Measurements from ENCODE around the gene POU3F3. TPM values are rescaled to one million over a fixed set of nuclear protein-coding genes. Genes with fewer than 3 reads are reported as not detected.

POU3F3 gene
- total RNA-seq, 2 experiments from 2014 or later, result 2.7 to 3.1 TPM

DNA sequence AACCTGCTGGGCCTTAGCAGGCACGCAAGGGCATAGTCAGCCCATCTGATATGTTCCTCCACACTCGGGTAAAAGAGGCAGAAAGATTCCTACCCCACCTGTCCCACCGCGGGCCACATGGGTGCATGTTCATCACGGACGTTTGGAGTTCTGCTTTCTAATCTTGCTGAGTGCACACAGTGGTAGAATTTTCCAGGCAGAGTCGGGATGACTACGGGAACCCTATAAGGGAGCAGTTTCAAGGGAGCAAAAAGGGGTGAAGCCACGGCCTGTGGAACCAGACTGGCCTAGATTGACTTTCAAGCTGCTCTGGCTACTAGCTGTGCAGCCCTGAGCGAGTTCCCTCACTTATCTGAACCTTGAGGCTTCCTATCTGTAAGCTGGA lies 36.8 kb downstream of the POU3F3 start:
- H3K27ac ChIP-seq (ENCODE audit: low read depth, low read length, poor library complexity, severe bottlenecking), result no peak overlapping the region
- ChIA-PET POLR2A (interaction anchor here (1.0 kb wide), 1 partner anchor 51 kb away, joined by 4 read pairs; no protein-coding TSS in a partner anchor), CTCF (ENCODE audit: unreplicated experiment) (no interaction called here)
- H3K79me2 ChIP-seq (ENCODE audit: insufficient read depth, low read depth, low read length), result no peaks in the 10 kb centered on the region
- no peaks in the 10 kb centered on the region for H3K36me3 ChIP-seq (ENCODE audit: insufficient read depth, low read length)
- no TSS peak for BruUV-seq (replicated peaks)
- H3K4me1 ChIP-seq (ENCODE audit: insufficient read depth, low read length, poor library complexity, severe bottlenecking), result peaks cover 16% of the 10 kb centered on the region
- no peak for DNase-seq (ENCODE audit: low spot score)
- H2AFZ ChIP-seq (ENCODE audit: low read length), result no peak overlapping the region
- H3K4me3 ChIP-seq (ENCODE audit: low read depth, low read length, poor library complexity, severe bottlenecking), result no peak overlapping the region
- no peak for TF ChIP-seq CTCF (conservative IDR thresholded peaks at IDR 0.05; ENCODE audit: low read length)
- intact Hi-C loops (cut with micrococcal nuclease; ENCODE audit: unreplicated experiment), result no loop called here
- no peaks in the 10 kb centered on the region for H3K9me2 ChIP-seq (ENCODE audit: insufficient read depth, low read length)
- H3K9me3 ChIP-seq (ENCODE audit: low read length), result no peaks in the 10 kb centered on the region
- no peaks in the 10 kb centered on the region for H4K20me1 ChIP-seq (ENCODE audit: insufficient read depth, low read length)
- H3K4me2 ChIP-seq (ENCODE audit: low read length), result no peak overlapping the region

DNA sequence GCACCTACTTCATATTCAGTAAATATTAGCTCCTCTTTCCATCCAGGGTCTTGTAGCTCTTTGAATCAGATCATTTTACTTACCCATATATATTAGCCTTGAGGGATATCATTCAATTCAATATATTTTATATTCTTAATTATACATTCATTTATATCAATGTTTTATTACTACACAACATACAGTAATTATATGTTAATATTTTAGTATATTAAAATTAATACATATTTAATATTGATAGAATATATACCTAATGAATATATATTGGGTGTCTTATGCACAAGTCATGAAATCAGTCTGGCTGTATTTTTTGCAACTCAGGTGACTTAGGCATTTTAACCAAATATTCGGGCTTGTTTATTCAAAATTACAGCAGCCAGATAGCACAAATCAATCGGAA lies 37.2 kb downstream of the POU3F3 start:
- H3K9me2 ChIP-seq (ENCODE audit: insufficient read depth, low read length), result no peaks in the 10 kb centered on the region
- no TSS peak for BruUV-seq (replicated peaks)
- DNase-seq (ENCODE audit: low spot score), result no peak
- peaks cover 16% of the 10 kb centered on the region for H3K4me1 ChIP-seq (ENCODE audit: insufficient read depth, low read length, poor library complexity, severe bottlenecking)
- no peak overlapping the region for H3K4me3 ChIP-seq (ENCODE audit: low read depth, low read length, poor library complexity, severe bottlenecking)
- intact Hi-C loops (cut with micrococcal nuclease; ENCODE audit: unreplicated experiment), result no loop called here
- no peak overlapping the region for H3K4me2 ChIP-seq (ENCODE audit: low read length)
- no peak overlapping the region for H3K27ac ChIP-seq (ENCODE audit: low read depth, low read length, poor library complexity, severe bottlenecking)
- POLR2A ChIA-PET, result interaction anchor here (1.0 kb wide), 1 partner anchor 50 kb away, joined by 4 read pairs; no protein-coding TSS in a partner anchor
- no peaks in the 10 kb centered on the region for H3K9me3 ChIP-seq (ENCODE audit: low read length)
- CTCF ChIA-PET (ENCODE audit: unreplicated experiment), result no interaction called here
- H3K36me3 ChIP-seq (ENCODE audit: insufficient read depth, low read length), result no peaks in the 10 kb centered on the region
- no peaks in the 10 kb centered on the region for H3K79me2 ChIP-seq (ENCODE audit: insufficient read depth, low read depth, low read length)
- H4K20me1 ChIP-seq (ENCODE audit: insufficient read depth, low read length), result no peaks in the 10 kb centered on the region
- H2AFZ ChIP-seq (ENCODE audit: low read length), result no peak overlapping the region
- TF ChIP-seq CTCF (conservative IDR thresholded peaks at IDR 0.05; ENCODE audit: low read length) (no peak), EZH2phosphoT487 (IDR thresholded peaks at IDR 0.05; ENCODE audit: borderline replicate concordance, low read depth, low read length) (no peak)

DNA sequence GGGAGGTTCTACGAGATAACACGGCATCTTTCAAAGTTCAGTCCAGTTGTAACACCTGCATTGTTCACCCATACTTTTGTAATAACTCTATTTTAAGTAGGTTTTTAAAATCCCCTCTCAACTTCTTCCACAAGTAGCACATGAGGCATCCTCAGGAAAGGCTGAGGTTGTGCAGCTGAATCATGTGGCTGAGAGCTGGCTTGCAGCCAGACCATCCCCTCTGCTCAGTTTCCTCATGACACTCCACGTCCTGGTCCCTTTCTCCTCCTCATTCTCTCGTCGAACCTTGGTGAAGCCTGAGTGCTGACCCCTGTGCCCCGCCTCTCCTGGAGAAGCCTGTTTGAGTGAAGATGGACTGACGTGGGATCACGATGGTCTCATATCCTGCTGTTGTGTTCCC lies 42.5 kb downstream of the POU3F3 start:
- TF ChIP-seq EZH2phosphoT487 (IDR thresholded peaks at IDR 0.05; ENCODE audit: borderline replicate concordance, low read depth, low read length), result no peak
- no peak for TF ChIP-seq CTCF (conservative IDR thresholded peaks at IDR 0.05; ENCODE audit: low read length)
- H3K4me2 ChIP-seq (ENCODE audit: low read length), result no peak overlapping the region
- ChIA-PET POLR2A (interaction anchor here (0.6 to 1.2 kb wide), 2 partner anchors 8 to 77 kb away, joined by 3 read pairs; no protein-coding TSS in a partner anchor), CTCF (ENCODE audit: unreplicated experiment) (no interaction called here)
- intact Hi-C loops (cut with micrococcal nuclease; ENCODE audit: unreplicated experiment), result no loop called here
- no peaks in the 10 kb centered on the region for H3K4me1 ChIP-seq (ENCODE audit: insufficient read depth, low read length, poor library complexity, severe bottlenecking)
- no TSS peak for BruUV-seq (replicated peaks)
- no peak overlapping the region for H3K27ac ChIP-seq (ENCODE audit: low read depth, low read length, poor library complexity, severe bottlenecking)
- H2AFZ ChIP-seq (ENCODE audit: low read length), result no peak overlapping the region
- no peak for DNase-seq (ENCODE audit: low spot score)
- H3K9me2 ChIP-seq (ENCODE audit: insufficient read depth, low read length), result no peaks in the 10 kb centered on the region
- H3K36me3 ChIP-seq (ENCODE audit: insufficient read depth, low read length), result no peaks in the 10 kb centered on the region
- H3K79me2 ChIP-seq (ENCODE audit: insufficient read depth, low read depth, low read length), result no peaks in the 10 kb centered on the region
- no peaks in the 10 kb centered on the region for H3K9me3 ChIP-seq (ENCODE audit: low read length)
- no peak overlapping the region for H3K4me3 ChIP-seq (ENCODE audit: low read depth, low read length, poor library complexity, severe bottlenecking)
- no peaks in the 10 kb centered on the region for H4K20me1 ChIP-seq (ENCODE audit: insufficient read depth, low read length)
